H54 (cell line): Measurements from ENCODE around the gene TYMP.
"Not testable (repeated sequence)": the region's sequence is repeated elsewhere in the genome, so short reads cannot be mapped to it uniquely, and the experiment has no call there.

ENCODE experiments used
- DNase-seq: peaks from one replicate; pipeline ENCODE4 v3.0.0; 2011; ENCODE audit warnings: low spot score, mixed read lengths; ENCODE audit not compliant: insufficient read length
- FAIRE-seq: peaks from 3 replicates; lab custom pipeline; 2011; peaks lifted over from hg19 to GRCh38; lab: Jason Lieb, UNC
- POLR2A ChIP-seq: IDR thresholded peaks from 2 replicates; pipeline ENCODE4 v1.6.1; 2011; ENCODE audit warnings: low read depth, mild to moderate bottlenecking, low read length

The TYMP gene

GRCh38 chr22:50540381-50540780, 10.6 kb upstream of the TYMP start:
- FAIRE-seq (no peak), DNase-seq (no peak)
- no peak for TF ChIP-seq POLR2A

- DNase-seq, result no peak
- no peak for FAIRE-seq
- TF ChIP-seq POLR2A, result no peak
These were observed 8.0 kb upstream of the TYMP start for GRCh38 chr22:50537765-50538164.

GRCh38 chr22:50536226-50536625, 6.4 kb upstream of the TYMP start:
- no peak for TF ChIP-seq POLR2A
- FAIRE-seq (no peak), DNase-seq (no peak)

- FAIRE-seq, result no peak
- no peak for TF ChIP-seq POLR2A
- no peak for DNase-seq
These were observed 5.3 kb upstream of the TYMP start for GRCh38 chr22:50535113-50535512.

- FAIRE-seq, DNase-seq: not testable (repeated sequence)
These were observed 4.3 kb upstream of the TYMP start for GRCh38 chr22:50533856-50534711.

- FAIRE-seq (no peak), DNase-seq (no peak)
- TF ChIP-seq POLR2A, result no peak
These were observed 3.3 kb upstream of the TYMP start for GRCh38 chr22:50532824-50533796.

GRCh38 chr22:50531962-50532674, 2.3 kb upstream of the TYMP start:
- FAIRE-seq, result no peak
- no peak for TF ChIP-seq POLR2A
- no peak for DNase-seq

- TF ChIP-seq POLR2A, result 0 out of 2 replicates have a peak, but pooled peaks have one; percentile 18
- no peak for FAIRE-seq
- DNase-seq, result no peak
These were observed 1.7 kb upstream of the TYMP start for GRCh38 chr22:50531546-50531961.

- FAIRE-seq (no peak), DNase-seq (no peak)
- no peak for TF ChIP-seq POLR2A
These were observed 1.2 kb upstream of the TYMP start for GRCh38 chr22:50530877-50531545.

- no peak for TF ChIP-seq POLR2A
- DNase-seq (no peak), FAIRE-seq (no peak)
These were observed 716 bp upstream of the TYMP start for GRCh38 chr22:50530580-50530876.

GRCh38 chr22:50529416-50529896, 356 bp downstream of the TYMP start:
- FAIRE-seq (no peak), DNase-seq (no peak)
- no peak for TF ChIP-seq POLR2A

- TF ChIP-seq POLR2A, result no peak
- FAIRE-seq (no peak), DNase-seq (no peak)
These were observed 963 bp downstream of the TYMP start for GRCh38 chr22:50528682-50529415.

GRCh38 chr22:50527921-50528681, 1.7 kb downstream of the TYMP start:
- FAIRE-seq (no peak), DNase-seq (no peak)
- no peak for TF ChIP-seq POLR2A
